ENCODE measurements around the gene ALK. TPM values are rescaled to one million over a fixed set of nuclear protein-coding genes. Genes with fewer than 3 reads are reported as not detected.

ALK gene
- total RNA-seq, 1 donor from 2014 or later = 0.27 TPM

- peak; percentile 26 for DNase-seq (ENCODE audit: low read depth)
Measured at GRCh38 chr2:29423061-29423666, 498.2 kb downstream of the ALK start.

DNA sequence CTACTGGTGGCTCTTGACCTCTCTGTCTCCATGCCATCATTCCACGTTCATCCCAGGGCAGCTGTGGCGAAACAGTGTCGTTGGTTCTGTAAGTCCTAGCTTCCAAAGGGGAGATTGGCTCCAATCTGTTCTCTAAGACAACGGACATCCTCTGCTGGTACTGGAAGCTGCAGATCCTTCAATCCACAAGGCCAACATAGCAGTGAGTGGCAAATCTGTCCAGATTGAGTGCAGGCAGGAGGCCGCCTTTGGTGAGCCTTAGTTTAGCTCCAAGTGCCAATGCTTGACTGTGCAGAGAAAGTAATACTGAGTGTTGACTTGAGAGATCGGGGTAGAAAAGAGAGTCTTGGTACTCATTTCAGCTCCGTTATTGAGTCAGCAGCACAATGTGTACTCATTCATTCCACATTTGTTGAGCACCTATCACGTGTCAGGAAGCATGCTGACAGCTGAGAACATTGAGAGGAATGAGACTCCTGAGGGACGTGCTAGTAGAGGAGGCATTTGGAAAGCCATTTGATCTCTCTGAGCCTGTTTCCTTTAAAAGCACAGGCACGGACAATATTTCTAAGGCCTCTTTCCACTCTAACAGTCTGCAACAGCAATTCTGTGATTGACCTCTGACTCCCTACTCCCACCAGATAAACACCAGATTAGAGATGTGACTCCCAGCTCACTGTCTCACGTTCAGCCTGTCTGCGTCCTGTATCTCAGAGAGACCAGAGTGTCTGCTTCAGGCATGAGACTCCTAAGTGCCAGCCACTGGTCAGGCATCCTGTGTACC is 500.2 kb downstream of the ALK start:
- DNase-seq (ENCODE audit: low read depth) = peak; percentile 85

DNA sequence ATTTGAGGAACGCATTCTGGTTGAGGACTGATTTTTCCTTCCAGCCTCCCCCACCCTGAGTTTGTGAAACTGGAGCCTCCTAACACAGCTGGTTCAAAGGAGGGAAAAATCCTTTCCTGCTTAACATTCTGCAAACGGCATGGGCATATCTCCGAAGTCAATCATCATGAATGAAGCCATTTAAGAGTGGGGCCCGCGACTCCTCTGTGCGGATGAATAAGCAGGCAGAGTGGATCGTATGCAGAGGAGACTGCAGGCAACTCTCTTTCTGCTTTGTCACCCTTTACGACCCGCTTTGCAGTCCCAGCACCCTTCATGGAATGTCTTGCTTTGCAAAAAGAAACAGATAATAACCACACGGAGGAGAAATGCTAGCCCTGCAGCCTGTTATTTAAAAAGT is 500.9 kb downstream of the ALK start:
- no peak for DNase-seq (ENCODE audit: low read depth)

DNA sequence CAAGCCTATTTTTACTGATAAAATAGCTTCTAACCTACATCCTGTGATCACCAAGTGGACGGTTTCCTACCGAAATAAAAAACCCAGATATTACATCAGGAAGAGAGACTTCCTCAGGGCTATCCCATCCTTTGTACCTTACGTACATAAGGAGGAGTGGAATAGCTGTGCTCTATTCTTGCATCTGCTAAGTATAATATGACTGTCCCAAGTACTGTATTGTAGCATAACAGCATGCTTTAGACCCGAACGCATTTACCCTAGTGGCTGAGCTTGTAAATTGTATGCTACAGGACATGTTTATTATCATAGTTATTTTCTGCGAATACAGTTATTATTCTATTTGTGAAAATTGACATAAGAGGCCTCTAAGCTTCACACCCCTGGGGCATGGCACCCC is 503.8 kb downstream of the ALK start:
- no peak for DNase-seq (ENCODE audit: low read depth)

GRCh38 chr2:29412197-29412925 is 509.0 kb downstream of the ALK start:
- no peak for DNase-seq (ENCODE audit: low read depth)

DNA sequence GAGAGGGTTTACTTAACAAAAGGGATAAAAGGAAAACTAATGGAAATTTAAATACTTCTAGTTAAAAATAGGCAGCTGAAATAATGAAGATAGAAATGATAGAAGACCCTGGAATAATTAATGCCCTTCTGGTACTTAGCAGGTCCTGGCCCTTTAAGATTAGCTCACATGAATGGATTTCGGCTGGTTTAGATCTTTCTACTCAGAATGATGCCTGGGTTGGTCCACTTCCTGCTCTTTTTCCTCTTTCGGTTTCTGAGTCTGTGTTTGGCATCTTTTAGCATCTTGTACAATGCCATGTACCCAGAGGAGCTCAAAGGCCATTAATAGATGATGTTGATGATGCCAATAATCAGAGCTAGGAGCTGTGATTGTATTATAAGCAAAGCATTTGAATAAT is 515.7 kb downstream of the ALK start:
- peak; percentile 16 for DNase-seq (ENCODE audit: low read depth)

DNA sequence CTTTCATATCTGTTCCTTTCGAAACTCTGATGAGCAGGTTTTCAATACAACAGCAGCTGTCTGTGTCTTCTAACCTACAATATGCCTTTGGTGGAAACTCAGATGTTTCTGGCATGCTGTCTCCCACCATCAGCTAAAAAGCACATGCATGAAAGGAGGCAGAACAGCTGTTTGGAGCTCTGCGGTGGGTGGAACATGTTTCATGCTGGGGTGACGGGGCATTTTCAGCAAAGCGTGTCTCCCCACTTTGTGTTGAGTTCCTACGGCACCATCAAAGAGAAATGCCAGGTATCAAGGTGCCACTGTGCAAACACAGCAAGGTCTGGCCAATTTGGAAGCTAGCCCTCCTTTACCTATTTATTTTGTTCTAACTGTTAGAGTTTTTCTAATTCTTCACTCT is 516.1 kb downstream of the ALK start:
- peak; percentile 47 for DNase-seq (ENCODE audit: low read depth)

DNA sequence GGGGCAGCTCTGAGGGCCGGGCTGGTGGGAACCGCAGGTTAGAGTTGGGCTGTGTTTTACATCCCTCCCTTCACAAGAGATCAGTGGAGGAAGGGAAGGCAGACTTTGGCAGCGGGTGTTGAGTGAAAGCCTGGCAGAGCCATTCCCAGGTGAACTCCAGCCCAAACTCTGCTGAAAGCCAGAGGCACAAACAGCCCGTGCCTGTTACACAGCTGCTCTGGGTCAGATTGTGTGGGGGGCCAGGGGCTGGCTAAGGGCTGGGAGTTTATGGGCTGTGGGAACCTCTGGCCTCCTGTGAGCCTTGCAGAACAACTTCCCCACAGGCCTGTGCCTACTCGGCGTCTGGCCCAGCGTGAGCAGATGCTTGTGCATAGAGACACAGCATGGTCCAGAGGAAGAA is 519.4 kb downstream of the ALK start:
- no peak for DNase-seq (ENCODE audit: low read depth)

GRCh38 chr2:29400930-29401653 is 520.3 kb downstream of the ALK start:
- DNase-seq (ENCODE audit: low read depth) = no peak

DNA sequence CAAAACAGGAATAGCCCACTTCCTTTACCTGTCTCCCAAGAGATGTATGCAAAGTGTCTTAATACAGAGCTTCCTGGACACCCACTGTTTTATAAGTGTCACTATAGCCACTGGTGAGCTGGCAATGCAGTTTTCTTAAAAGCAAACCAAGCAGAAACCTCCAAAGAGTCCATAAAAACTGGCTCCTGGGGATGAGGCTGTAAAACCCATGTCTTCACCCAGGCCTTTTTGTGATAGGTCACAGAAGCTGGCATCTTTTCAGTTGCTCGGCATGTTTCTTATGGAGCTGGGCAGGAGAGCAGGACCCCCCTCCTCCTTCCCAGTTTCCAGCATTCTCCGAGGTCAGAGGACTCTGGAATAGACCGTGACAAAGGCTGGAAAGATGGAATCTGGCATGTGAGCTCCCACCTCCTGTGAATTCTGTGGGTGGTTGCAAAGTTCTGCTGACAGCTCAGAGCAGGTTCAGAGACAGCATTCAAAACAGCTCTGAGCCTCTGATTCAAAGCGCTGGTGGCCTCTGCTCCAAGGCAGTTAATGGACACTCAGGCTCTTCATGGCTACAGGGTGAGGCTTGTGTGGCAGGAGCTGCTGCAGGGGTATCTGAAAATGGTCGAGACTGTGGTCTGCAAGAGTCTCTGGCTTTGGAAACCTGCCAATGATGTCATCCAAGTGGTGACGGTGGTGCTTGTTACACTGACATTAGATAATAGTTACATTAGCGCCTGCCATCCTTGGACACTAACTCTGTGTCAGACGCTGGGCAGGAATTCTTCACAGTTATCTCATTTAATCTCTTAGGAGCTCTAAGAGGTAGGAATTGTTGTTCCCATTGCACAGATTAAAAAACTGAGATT is 522.8 kb downstream of the ALK start:
- peak; percentile 82 for DNase-seq (ENCODE audit: low read depth)

GRCh38 chr2:29397713-29398112 is 523.7 kb downstream of the ALK start:
- no peak for DNase-seq (ENCODE audit: low read depth)

- no peak for DNase-seq (ENCODE audit: low read depth)
Measured at GRCh38 chr2:29397039-29397438, 524.3 kb downstream of the ALK start.

GRCh38 chr2:29394981-29395350 is 526.4 kb downstream of the ALK start:
- no peak for DNase-seq (ENCODE audit: low read depth)

- no peak for DNase-seq (ENCODE audit: low read depth)
Measured at GRCh38 chr2:29394311-29394980, 526.9 kb downstream of the ALK start.

DNA sequence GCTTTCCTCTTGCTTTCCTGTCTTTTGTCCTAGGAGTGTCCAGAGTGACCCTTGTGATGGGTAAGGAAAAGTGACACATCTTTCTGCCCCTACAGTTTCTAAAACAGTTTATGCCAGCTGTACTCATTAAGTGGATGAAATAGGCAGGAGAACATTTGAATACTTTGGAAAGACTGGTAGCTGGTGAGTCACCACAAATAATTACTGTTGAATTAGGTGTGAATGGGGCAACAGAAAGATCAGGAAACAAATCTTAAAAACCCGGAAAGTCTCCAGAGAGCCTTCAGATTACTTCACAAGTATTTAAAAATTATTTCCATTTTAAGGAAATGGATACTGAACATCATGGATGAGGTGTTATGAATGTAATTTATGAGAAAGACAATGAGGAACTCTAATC is 527.7 kb downstream of the ALK start:
- no peak for DNase-seq (ENCODE audit: low read depth)

DNA sequence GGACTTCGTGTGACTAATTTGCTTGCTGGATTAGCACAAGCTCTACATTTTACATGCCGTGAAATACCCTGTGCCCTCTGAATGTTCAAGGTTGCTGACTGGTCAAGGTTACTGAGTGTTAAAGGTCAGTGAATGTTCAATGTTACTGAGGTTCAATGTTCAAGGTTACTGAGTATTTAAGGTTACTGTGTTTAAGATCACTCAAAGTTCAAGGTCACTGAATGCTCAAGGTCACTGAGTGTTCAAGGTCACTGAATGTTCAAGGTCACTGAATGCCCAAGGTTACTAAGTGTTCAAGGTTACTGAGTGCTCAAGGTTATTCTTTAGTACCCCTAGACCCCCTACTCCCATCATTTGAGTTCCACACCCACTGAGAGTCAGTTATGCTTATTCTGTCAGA is 528.6 kb downstream of the ALK start:
- DNase-seq (ENCODE audit: low read depth) = no peak

DNA sequence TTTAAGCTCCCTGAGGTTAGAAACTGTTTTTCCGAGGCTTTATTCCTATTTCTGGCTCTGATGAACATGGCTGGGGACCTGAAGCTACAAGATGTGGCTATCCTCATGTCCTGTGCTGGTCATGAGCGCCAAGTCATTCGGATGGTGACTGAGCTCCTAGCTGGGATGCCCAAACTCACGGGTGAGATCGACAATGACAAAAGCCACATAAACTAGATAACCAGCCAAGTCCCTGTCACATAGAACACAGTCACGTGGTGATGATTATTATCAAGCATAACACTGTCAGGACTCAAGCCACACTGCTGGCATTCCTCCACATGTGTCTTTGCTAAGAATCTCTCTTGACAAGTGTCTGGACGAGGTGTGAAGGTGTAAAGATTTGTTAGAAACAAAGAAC is 531.2 kb downstream of the ALK start:
- DNase-seq (ENCODE audit: low read depth) = no peak

DNA sequence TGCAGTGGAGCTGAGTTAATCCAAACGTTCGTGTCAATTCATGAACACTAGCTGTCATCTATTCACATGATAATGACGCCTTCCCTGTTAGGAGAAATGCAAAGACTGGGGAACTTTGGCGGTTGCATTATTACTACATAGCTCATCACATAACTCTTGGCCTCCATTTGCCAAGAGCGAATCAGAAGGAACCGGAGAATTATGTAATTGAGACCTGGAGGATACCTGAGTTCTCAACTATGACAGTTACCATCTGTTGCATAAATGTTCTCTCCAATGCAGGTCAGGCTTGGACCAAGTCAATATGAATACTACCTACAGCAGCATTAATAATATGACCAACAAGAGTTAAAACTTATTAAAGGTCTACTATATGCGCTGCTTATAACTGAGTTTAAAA is 531.7 kb downstream of the ALK start:
- no peak for DNase-seq (ENCODE audit: low read depth)

- no peak for DNase-seq (ENCODE audit: low read depth)
Measured at GRCh38 chr2:29388071-29388470, 533.3 kb downstream of the ALK start.

GRCh38 chr2:29382486-29382885 is 538.9 kb downstream of the ALK start:
- no peak for DNase-seq (ENCODE audit: low read depth)

All from myocyte (in vitro differentiated cells).